DND-41 (cell line): ENCODE data around the gene NXPH2.

Experiments
- ATAC-seq: fragments of 200-7000 bp; cut with Tn5 transposase; 3 replicates; pipeline ENCODE4 v1.9.1; 2021; ENCODE audit warnings: low read depth; ENCODE audit not compliant: insufficient read depth
- DNase-seq: peaks from one replicate; pipeline ENCODE4 v3.0.0-alpha.2; 2020
- H2AFZ ChIP-seq: 2 replicates; pipeline ENCODE4 v1.6.0; 2012; ENCODE audit warnings: low read depth, low read length
- H3K27ac ChIP-seq: 2 replicates; pipeline ENCODE4 v1.5.1; 2012; ENCODE audit warnings: low read length, inconsistent platforms
- H3K27me3 ChIP-seq: fragments of 200-600 bp; sonication (generic); 2 replicates; pipeline ENCODE4 v1.6.0; 2012; ENCODE audit warnings: low read length, mild to moderate bottlenecking, inconsistent platforms; ENCODE audit not compliant: insufficient read depth, poor library complexity
- H3K36me3 ChIP-seq: 2 replicates; pipeline ENCODE4 v1.5.1; 2012; ENCODE audit warnings: low read length, inconsistent platforms; ENCODE audit not compliant: insufficient read depth
- H3K4me1 ChIP-seq: 2 replicates; pipeline ENCODE4 v1.5.1; 2012; ENCODE audit warnings: mild to moderate bottlenecking, low read length; ENCODE audit not compliant: insufficient read depth
- H3K4me2 ChIP-seq: 2 replicates; pipeline ENCODE4 v1.6.0; 2012; ENCODE audit warnings: mild to moderate bottlenecking, moderate library complexity, low read length, inconsistent platforms; ENCODE audit not compliant: insufficient read depth
- H3K4me3 ChIP-seq, 2 experiments: fragments of 200-600 bp in 1 of 2; shearing (Covaris generic) in 1 of 2; 2 replicates each; pipeline ENCODE4 v1.5.1; 2012 to 2016; ENCODE audit warnings: inconsistent platforms in 2 of 2, low read length in 2 of 2, mild to moderate bottlenecking in 2 of 2, low read depth in 1 of 2, moderate library complexity in 1 of 2
- H3K79me2 ChIP-seq: 2 replicates; pipeline ENCODE4 v1.6.0; 2012; ENCODE audit warnings: low read length, inconsistent platforms; ENCODE audit not compliant: insufficient read depth
- H3K9ac ChIP-seq: 2 replicates; pipeline ENCODE4 v1.6.0; 2012; ENCODE audit warnings: low read depth, mild to moderate bottlenecking, inconsistent platforms, low read length, moderate library complexity
- H3K9me3 ChIP-seq: 2 replicates; pipeline ENCODE4 v1.5.1; 2012; ENCODE audit warnings: low read length, moderate library complexity, mild to moderate bottlenecking, inconsistent platforms; ENCODE audit not compliant: insufficient read depth, severe bottlenecking
- H4K20me1 ChIP-seq: 2 replicates; pipeline ENCODE4 v1.6.0; 2012; ENCODE audit warnings: low read length; ENCODE audit not compliant: insufficient read depth
- EZH2 ChIP-seq: IDR thresholded peaks from 3 replicates; pipeline ENCODE4 v1.6.1; 2012; ENCODE audit warnings: borderline replicate concordance, low read depth, mild to moderate bottlenecking, moderate library complexity, low read length, inconsistent platforms; ENCODE audit not compliant: severe bottlenecking
- TF ChIP-seq, protein P1 (sequence below): IDR thresholded peaks from 2 replicates; pipeline ENCODE4 v1.5.1; 2012; ENCODE audit warnings: borderline replicate concordance, low read length, moderate library complexity, mild to moderate bottlenecking; ENCODE audit not compliant: poor library complexity, severe bottlenecking; ENCODE audit errors: extremely low read depth

The NXPH2 gene

GRCh38 chr2:138823666-138824065 lies 43.5 kb upstream of the NXPH2 start:
- Histone ChIP-seq H3K79me2 (no peaks in the 10 kb centered on the region), H3K27me3 (peaks cover 3% of the 10 kb centered on the region), H2AFZ (no peak overlapping the region), H3K9ac (no peak overlapping the region), H3K36me3 (no peaks in the 10 kb centered on the region), H4K20me1 (no peaks in the 10 kb centered on the region), H3K9me3 (no peaks in the 10 kb centered on the region), H3K4me1 (no peaks in the 10 kb centered on the region), H3K4me3 (no peak overlapping the region), H3K4me2 (no peak overlapping the region), H3K27ac (no peak overlapping the region)
- no peak for DNase-seq
- TF ChIP-seq EZH2 = no peak
- TF ChIP-seq, protein P1, sequence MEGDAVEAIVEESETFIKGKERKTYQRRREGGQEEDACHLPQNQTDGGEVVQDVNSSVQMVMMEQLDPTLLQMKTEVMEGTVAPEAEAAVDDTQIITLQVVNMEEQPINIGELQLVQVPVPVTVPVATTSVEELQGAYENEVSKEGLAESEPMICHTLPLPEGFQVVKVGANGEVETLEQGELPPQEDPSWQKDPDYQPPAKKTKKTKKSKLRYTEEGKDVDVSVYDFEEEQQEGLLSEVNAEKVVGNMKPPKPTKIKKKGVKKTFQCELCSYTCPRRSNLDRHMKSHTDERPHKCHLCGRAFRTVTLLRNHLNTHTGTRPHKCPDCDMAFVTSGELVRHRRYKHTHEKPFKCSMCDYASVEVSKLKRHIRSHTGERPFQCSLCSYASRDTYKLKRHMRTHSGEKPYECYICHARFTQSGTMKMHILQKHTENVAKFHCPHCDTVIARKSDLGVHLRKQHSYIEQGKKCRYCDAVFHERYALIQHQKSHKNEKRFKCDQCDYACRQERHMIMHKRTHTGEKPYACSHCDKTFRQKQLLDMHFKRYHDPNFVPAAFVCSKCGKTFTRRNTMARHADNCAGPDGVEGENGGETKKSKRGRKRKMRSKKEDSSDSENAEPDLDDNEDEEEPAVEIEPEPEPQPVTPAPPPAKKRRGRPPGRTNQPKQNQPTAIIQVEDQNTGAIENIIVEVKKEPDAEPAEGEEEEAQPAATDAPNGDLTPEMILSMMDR = no peak
- no peak for ATAC-seq

DNA sequence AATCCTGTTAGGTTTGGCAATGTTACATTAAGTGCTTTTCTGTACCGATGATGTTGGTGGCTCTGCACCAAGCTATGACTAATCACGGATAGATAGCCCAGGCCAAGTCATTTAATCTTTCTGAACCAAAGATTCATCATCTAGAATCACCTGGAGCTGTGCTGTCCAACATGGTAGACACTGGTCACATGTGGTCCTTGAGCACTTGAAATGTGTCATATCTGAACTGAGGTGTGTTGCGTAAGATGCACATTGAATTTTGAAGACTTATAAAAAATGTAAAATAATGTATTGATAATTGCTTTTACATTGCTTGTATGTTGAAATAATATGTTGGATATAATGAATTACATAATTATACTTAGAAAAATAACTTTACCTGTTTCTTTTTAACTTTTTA lies 39.8 kb upstream of the NXPH2 start:
- no peaks in the 10 kb centered on the region for H3K36me3 ChIP-seq
- no peak overlapping the region for H3K27ac ChIP-seq
- no peak overlapping the region for H3K9ac ChIP-seq
- no peak overlapping the region for H2AFZ ChIP-seq
- H3K4me3 ChIP-seq = no peak overlapping the region
- no peaks in the 10 kb centered on the region for H3K27me3 ChIP-seq
- no peaks in the 10 kb centered on the region for H3K79me2 ChIP-seq
- no peaks in the 10 kb centered on the region for H4K20me1 ChIP-seq
- H3K9me3 ChIP-seq = no peaks in the 10 kb centered on the region
- no peak for ATAC-seq
- no peak for TF ChIP-seq EZH2
- TF ChIP-seq, protein P1 = no peak
- H3K4me2 ChIP-seq = no peak overlapping the region
- DNase-seq = no peak
- no peaks in the 10 kb centered on the region for H3K4me1 ChIP-seq

DNA sequence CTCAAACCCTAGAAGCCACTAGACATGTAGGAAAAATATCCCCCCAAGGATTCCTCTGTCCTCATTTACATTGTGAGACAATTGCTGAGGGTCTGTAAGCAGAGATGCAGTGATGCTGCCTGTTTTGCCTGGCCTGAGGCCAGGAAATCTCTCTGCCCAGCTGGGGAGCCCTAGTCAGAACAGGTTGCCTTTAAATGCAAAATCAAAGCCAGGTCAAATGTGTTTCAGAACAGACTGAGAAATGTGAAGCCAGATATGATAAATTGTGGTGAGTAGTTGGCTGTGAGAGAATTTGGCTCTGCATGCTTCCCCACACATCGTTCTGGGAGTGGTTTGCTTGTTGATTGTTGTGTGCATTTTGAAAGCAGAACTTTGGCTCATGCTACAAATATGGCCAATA lies 38.4 kb upstream of the NXPH2 start:
- H4K20me1 ChIP-seq = no peaks in the 10 kb centered on the region
- TF ChIP-seq EZH2 = no peak
- TF ChIP-seq, protein P1 = no peak
- H3K79me2 ChIP-seq = no peaks in the 10 kb centered on the region
- H3K4me3 ChIP-seq = no peak overlapping the region
- H3K9me3 ChIP-seq = no peaks in the 10 kb centered on the region
- no peak overlapping the region for H2AFZ ChIP-seq
- no peaks in the 10 kb centered on the region for H3K27me3 ChIP-seq
- H3K4me1 ChIP-seq = no peaks in the 10 kb centered on the region
- no peak overlapping the region for H3K4me2 ChIP-seq
- ATAC-seq (no peak), DNase-seq (no peak)
- H3K27ac ChIP-seq = no peak overlapping the region
- no peak overlapping the region for H3K9ac ChIP-seq
- H3K36me3 ChIP-seq = no peaks in the 10 kb centered on the region
